B cell (primary cell): ENCODE results near the gene HTRA2.

ENCODE experiments used
- EZH2 ChIP-seq: IDR thresholded peaks from 2 replicates; pipeline ENCODE4 v1.6.1; 2012; ENCODE audit warnings: borderline replicate concordance, low read depth, mild to moderate bottlenecking, moderate library complexity, low read length; ENCODE audit not compliant: insufficient read depth, poor library complexity, severe bottlenecking
- TF ChIP-seq, protein P1 (sequence below): fragments of 200-600 bp; IDR thresholded peaks from one replicate; pipeline ENCODE4 v1.8.0; 2022; ENCODE audit warnings: antibody characterized with exemption, mild to moderate bottlenecking

DNA sequence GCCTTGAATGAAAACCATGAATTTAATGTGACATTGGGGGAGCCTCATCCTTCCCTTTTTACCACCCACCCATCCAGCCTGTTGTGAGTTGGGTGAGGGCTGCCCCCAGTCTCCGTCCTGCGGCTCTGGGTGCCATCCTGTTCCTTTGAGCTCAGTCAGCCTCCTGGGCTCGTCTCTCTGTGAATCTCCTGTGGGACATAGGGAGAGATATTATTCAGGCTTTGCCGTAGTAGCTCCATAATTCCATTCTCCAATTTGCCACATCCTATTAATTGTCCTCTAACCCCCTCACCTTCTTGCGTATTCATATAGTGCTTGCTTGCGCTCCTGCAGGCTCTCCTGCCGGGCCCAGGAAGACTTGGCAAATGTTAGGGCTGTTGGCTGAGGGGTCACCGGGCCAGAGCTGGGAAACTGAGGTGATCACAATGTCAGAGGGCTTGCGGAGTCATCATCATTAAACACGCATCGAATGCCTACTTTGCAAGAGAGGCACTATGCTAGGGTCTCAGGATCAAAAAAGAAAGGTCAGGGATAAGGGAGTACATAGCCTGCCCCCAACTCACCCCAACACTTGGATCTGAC lies 3.0 kb upstream of the HTRA2 start:
- TF ChIP-seq, protein P1, sequence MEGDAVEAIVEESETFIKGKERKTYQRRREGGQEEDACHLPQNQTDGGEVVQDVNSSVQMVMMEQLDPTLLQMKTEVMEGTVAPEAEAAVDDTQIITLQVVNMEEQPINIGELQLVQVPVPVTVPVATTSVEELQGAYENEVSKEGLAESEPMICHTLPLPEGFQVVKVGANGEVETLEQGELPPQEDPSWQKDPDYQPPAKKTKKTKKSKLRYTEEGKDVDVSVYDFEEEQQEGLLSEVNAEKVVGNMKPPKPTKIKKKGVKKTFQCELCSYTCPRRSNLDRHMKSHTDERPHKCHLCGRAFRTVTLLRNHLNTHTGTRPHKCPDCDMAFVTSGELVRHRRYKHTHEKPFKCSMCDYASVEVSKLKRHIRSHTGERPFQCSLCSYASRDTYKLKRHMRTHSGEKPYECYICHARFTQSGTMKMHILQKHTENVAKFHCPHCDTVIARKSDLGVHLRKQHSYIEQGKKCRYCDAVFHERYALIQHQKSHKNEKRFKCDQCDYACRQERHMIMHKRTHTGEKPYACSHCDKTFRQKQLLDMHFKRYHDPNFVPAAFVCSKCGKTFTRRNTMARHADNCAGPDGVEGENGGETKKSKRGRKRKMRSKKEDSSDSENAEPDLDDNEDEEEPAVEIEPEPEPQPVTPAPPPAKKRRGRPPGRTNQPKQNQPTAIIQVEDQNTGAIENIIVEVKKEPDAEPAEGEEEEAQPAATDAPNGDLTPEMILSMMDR, result no peak
- no peak for TF ChIP-seq EZH2
